ENCODE data around the gene SYT5. TPM values are rescaled to one million over a fixed set of nuclear protein-coding genes. Genes with fewer than 3 reads are reported as not detected.

Gene SYT5
- total and polyA plus RNA-seq, 2 of the 8 experiments (the other 6 are each of a cell fraction or from before 2014, with no cell fraction given): 0.35 to 0.67 TPM

DNA sequence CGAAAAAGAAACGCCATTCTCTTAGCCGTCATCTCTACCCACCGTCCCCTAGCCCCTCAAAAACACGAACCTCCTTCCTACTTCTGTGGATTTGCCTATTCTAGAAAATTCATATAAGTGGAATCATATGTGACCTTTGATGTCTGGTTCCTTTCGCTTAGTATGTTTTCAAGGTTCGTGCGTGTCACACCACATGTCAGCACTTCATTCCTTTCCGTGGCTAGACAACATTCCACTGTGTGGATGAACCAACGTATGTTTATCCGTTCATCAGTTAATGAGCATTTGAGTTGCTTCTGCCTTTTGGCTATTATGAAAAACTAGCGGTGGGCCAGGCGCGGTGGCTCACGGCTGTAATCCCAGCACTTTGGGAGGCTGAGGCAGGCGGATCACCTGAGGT lies 48.7 kb downstream of the SYT5 start (continued):
- no peak for TF ChIP-seq CHD7 (IDR thresholded peaks at IDR 0.05; ENCODE audit: insufficient replicate concordance, low read length)
- TF ChIP-seq KDM1A (IDR thresholded peaks at IDR 0.05; ENCODE audit: borderline replicate concordance, low read length): no peak
- no peak for TF ChIP-seq BCL11A (IDR thresholded peaks at IDR 0.05; ENCODE audit: low read depth in 2 of 2, low read length in 2 of 2)
- TF ChIP-seq TAF1 (IDR thresholded peaks at IDR 0.05; ENCODE audit: low read depth, low read length): no peak
- TF ChIP-seq SRF (IDR thresholded peaks at IDR 0.05; ENCODE audit: low read depth, low read length): no peak
- TF ChIP-seq CEBPB (IDR thresholded peaks at IDR 0.05; ENCODE audit: low read depth, low read length): no peak
- TF ChIP-seq EGR1 (IDR thresholded peaks at IDR 0.05; ENCODE audit: borderline replicate concordance, low read depth, low read length): no peak
- no peak for TF ChIP-seq SIN3A (conservative IDR thresholded peaks at IDR 0.05 in 1 of 2, IDR thresholded peaks at IDR 0.05 in 1 of 2; ENCODE audit: low read depth in 1 of 2, low read length in 2 of 2)
- TF ChIP-seq, protein P1, sequence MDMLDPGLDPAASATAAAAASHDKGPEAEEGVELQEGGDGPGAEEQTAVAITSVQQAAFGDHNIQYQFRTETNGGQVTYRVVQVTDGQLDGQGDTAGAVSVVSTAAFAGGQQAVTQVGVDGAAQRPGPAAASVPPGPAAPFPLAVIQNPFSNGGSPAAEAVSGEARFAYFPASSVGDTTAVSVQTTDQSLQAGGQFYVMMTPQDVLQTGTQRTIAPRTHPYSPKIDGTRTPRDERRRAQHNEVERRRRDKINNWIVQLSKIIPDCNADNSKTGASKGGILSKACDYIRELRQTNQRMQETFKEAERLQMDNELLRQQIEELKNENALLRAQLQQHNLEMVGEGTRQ (IDR thresholded peaks at IDR 0.05; ENCODE audit: low read length): no peak
- TF ChIP-seq CHD1 (IDR thresholded peaks at IDR 0.05; ENCODE audit: low read depth, low read length): no peak

Measured in H1 (cell line).